Liver (tissue), 9 donors: ENCODE data around the gene CXCL1. TPM values are rescaled to one million over a fixed set of nuclear protein-coding genes. Genes with fewer than 3 reads are reported as not detected.

Experiments used
- DNase-seq: peaks from one replicate; pipeline ENCODE4 v3.0.0-alpha.2; 2017; ENCODE audit warnings: low spot score
- H3K27ac ChIP-seq, 2 donors: one replicate each; pipeline ENCODE4 v1.7.0; 2013; ENCODE audit warnings: inconsistent platforms in 2 of 2, low read length in 2 of 2, control low read depth in 1 of 2, low read depth in 1 of 2, mild to moderate bottlenecking in 1 of 2
- H3K27me3 ChIP-seq, 4 donors: one replicate each; pipeline versions ENCODE4 v1.6.1 to v1.7.0; 2013; ENCODE audit warnings: low read length in 3 of 4, inconsistent platforms in 1 of 4, mild to moderate bottlenecking in 1 of 4, moderate library complexity in 1 of 4; ENCODE audit not compliant: control insufficient read depth in 4 of 4, insufficient read depth in 4 of 4
- H3K36me3 ChIP-seq, 4 donors: one replicate each; pipeline versions ENCODE4 v1.6.1 to v1.7.0; 2013; ENCODE audit warnings: low read length in 3 of 4, mild to moderate bottlenecking in 3 of 4, low read depth in 1 of 4, moderate library complexity in 1 of 4; ENCODE audit not compliant: control insufficient read depth in 4 of 4, insufficient read depth in 3 of 4
- H3K4me1 ChIP-seq, 4 donors: one replicate each; pipeline versions ENCODE4 v1.6.1 to v1.7.0; 2013; ENCODE audit warnings: low read length in 3 of 4, mild to moderate bottlenecking in 3 of 4, moderate library complexity in 1 of 4; ENCODE audit not compliant: control insufficient read depth in 4 of 4, insufficient read depth in 4 of 4
- H3K4me3 ChIP-seq, 3 donors: one replicate each; pipeline versions ENCODE4 v1.6.1 to v1.7.0; 2013; ENCODE audit warnings: low read length in 3 of 3, control low read depth in 1 of 3, low read depth in 1 of 3, mild to moderate bottlenecking in 1 of 3
- H3K9ac ChIP-seq, 2 donors: one replicate each; pipeline ENCODE4 v1.7.0; 2013; ENCODE audit warnings: low read length in 2 of 2, mild to moderate bottlenecking in 2 of 2, moderate library complexity in 2 of 2, control low read depth in 1 of 2, low read depth in 1 of 2
- H3K9me3 ChIP-seq, 4 donors: one replicate each; pipeline versions ENCODE4 v1.6.1 to v1.7.0; 2013; ENCODE audit warnings: low read length in 3 of 4; ENCODE audit not compliant: control insufficient read depth in 4 of 4
- EGR1 ChIP-seq, 2 donors: IDR thresholded peaks; 2 replicates each; pipeline ENCODE4 v1.6.1; 2016 to 2018; ENCODE audit warnings: antibody characterized with exemption in 2 of 2, low read depth in 2 of 2
- FOXA1 ChIP-seq: IDR thresholded peaks from 2 replicates; pipeline ENCODE4 v1.6.1; 2016; ENCODE audit warnings: antibody characterized with exemption
- FOXA2 ChIP-seq: IDR thresholded peaks from 2 replicates; pipeline ENCODE4 v1.6.1; 2016; ENCODE audit warnings: antibody characterized with exemption
- GABPA ChIP-seq, 2 donors: IDR thresholded peaks in 1 of 2; conservative IDR thresholded peaks in 1 of 2; 2 replicates each; pipeline ENCODE4 v1.6.1; 2016; ENCODE audit warnings: antibody characterized with exemption in 2 of 2, mild to moderate bottlenecking in 1 of 2, moderate library complexity in 1 of 2
- HNF4A ChIP-seq, 2 donors: conservative IDR thresholded peaks; 2 replicates each; pipeline ENCODE4 v1.6.1; 2016; ENCODE audit warnings: antibody characterized with exemption in 2 of 2, mild to moderate bottlenecking in 2 of 2
- HNF4G ChIP-seq: IDR thresholded peaks from 2 replicates; pipeline ENCODE4 v1.6.1; 2016; ENCODE audit warnings: antibody characterized with exemption
- RAD21 ChIP-seq, 2 donors: IDR thresholded peaks; 2 replicates each; pipeline ENCODE4 v1.6.1; 2016; ENCODE audit warnings: antibody characterized with exemption in 2 of 2, mild to moderate bottlenecking in 2 of 2
- RXRA ChIP-seq, 2 donors: IDR thresholded peaks; 2 replicates each; pipeline ENCODE4 v1.6.1; 2017 to 2018; ENCODE audit warnings: antibody characterized with exemption in 2 of 2, mild to moderate bottlenecking in 1 of 2
- SP1 ChIP-seq: IDR thresholded peaks from 2 replicates; pipeline ENCODE4 v1.6.1; 2018; ENCODE audit warnings: antibody characterized with exemption, mild to moderate bottlenecking
- TAF1 ChIP-seq: conservative IDR thresholded peaks from 2 replicates; pipeline ENCODE4 v1.6.1; 2016; ENCODE audit warnings: antibody characterized with exemption, mild to moderate bottlenecking
- YY1 ChIP-seq: IDR thresholded peaks from 2 replicates; pipeline ENCODE4 v1.6.1; 2016; ENCODE audit warnings: antibody characterized with exemption, mild to moderate bottlenecking
- ZBTB33 ChIP-seq: IDR thresholded peaks from 2 replicates; pipeline ENCODE4 v1.6.1; 2016; ENCODE audit warnings: antibody characterized with exemption
- WGBS: extraction: QIAGEN DNeasy Blood & Tissue Kit; methylation state at CpG from one replicate; pipeline ENCODE4 v1.1.7; 2013; 5-methylcytosine and 5-hydroxymethylcytosine counted together
- polyA plus RNA-seq, 2 donors: library from polyadenylated mRNA; stranded (reverse) in 1 of 2; unstranded in 1 of 2; fragments of 200-250 nt in 1 of 2; fragments of >200 nt in 1 of 2; fragmentation: Nextera tagmentation in 1 of 2; extraction: Ambion mirVana in 1 of 2; gene quantifications; one replicate each; pipeline versions ENCODE4 v1.2.1 to v1.2.3, GENCODE V29; 2013 to 2015
- total RNA-seq, 2 donors: library from RNA; depleted of rRNA; stranded (reverse); fragments of >200 nt; gene quantifications; one replicate each; pipeline ENCODE4 v1.2.3, GENCODE V29; 2014
- TF ChIP-seq, protein P1 (sequence below): IDR thresholded peaks from 2 replicates; pipeline ENCODE4 v1.6.1; 2016; ENCODE audit warnings: antibody characterized with exemption, mild to moderate bottlenecking
- TF ChIP-seq, protein P2 (sequence below): fragments of 150-350 bp; IDR thresholded peaks from 2 replicates; pipeline ENCODE4 v1.5.1; 2017; ENCODE audit warnings: improper control_type of control experiment, low read depth, low read length; ENCODE audit not compliant: missing input control
- donor health status: healthy.
- donor health status: healthy.
- donor health status: healthy.
- donor health status: healthy.
- donor health status: healthy.

Gene CXCL1
- total and polyA plus RNA-seq, 4 donors, result 0.97 to 4.2 (median 2.8) TPM; not detected in 1

GRCh38 chr4:73914071-73914470, 44.9 kb downstream of the CXCL1 start:
- 86% methylated on average over 1 of the region's 1 CpG for WGBS
- DNase-seq, result no peak
- Histone ChIP-seq H3K9me3 (no peaks in the 10 kb centered on the region), H3K36me3 (no peaks in the 10 kb centered on the region), H3K27me3 (no peaks in the 10 kb centered on the region), H3K9ac (no peak overlapping the region), H3K27ac (no peak overlapping the region), H3K4me3 (no peak overlapping the region), H3K4me1 (no peaks in the 10 kb centered on the region)
- TF ChIP-seq, protein P1, sequence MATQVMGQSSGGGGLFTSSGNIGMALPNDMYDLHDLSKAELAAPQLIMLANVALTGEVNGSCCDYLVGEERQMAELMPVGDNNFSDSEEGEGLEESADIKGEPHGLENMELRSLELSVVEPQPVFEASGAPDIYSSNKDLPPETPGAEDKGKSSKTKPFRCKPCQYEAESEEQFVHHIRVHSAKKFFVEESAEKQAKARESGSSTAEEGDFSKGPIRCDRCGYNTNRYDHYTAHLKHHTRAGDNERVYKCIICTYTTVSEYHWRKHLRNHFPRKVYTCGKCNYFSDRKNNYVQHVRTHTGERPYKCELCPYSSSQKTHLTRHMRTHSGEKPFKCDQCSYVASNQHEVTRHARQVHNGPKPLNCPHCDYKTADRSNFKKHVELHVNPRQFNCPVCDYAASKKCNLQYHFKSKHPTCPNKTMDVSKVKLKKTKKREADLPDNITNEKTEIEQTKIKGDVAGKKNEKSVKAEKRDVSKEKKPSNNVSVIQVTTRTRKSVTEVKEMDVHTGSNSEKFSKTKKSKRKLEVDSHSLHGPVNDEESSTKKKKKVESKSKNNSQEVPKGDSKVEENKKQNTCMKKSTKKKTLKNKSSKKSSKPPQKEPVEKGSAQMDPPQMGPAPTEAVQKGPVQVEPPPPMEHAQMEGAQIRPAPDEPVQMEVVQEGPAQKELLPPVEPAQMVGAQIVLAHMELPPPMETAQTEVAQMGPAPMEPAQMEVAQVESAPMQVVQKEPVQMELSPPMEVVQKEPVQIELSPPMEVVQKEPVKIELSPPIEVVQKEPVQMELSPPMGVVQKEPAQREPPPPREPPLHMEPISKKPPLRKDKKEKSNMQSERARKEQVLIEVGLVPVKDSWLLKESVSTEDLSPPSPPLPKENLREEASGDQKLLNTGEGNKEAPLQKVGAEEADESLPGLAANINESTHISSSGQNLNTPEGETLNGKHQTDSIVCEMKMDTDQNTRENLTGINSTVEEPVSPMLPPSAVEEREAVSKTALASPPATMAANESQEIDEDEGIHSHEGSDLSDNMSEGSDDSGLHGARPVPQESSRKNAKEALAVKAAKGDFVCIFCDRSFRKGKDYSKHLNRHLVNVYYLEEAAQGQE, result no peak
- TF ChIP-seq TAF1, result no peak
- no peak for TF ChIP-seq EGR1 (IDR thresholded peaks at IDR 0.05; ENCODE audit: low read depth in 2 of 2)

DNA sequence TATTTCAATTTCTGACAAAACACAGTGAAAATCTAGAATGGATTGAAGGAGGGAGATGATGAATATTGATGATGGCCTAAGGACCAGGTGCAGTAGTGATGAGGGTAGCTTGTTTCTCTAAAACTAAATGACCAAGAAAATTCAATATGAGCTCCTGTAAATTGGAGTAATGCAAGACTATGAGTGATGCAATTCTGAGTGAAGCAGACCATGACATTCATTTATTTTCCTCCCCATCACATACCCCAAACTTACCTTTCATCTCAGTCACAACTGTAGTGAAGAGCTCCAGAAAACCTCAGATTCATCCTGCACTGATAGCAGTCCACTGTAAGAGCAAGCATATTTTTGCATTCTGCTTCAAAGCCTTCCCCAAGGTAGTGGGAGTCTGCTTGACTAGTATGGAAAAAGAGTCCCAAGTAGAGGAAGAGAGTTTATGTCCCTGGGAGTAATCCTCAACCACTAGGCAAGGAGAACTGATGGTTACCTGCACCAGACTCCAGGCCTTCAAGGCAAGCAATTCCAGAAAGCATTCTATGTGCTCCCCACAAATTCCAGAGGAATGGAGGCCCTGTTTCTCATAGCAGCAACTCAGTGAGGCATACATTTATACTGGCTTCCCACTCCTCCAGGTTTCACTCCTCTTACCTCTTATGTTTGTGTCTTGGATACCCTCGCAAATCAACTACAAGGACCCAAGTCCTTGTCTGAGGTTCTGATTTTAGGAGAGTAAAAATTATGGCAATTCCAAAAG, 47.2 kb downstream of the CXCL1 start:
- no peaks in the 10 kb centered on the region for H3K4me1 ChIP-seq
- no peak overlapping the region for H3K4me3 ChIP-seq
- no peaks in the 10 kb centered on the region for H3K27me3 ChIP-seq
- H3K27ac ChIP-seq, result no peak overlapping the region
- no peak for DNase-seq
- no peaks in the 10 kb centered on the region for H3K9me3 ChIP-seq
- no peaks in the 10 kb centered on the region for H3K36me3 ChIP-seq
- H3K9ac ChIP-seq, result no peak overlapping the region
- TF ChIP-seq HNF4A (conservative IDR thresholded peaks at IDR 0.05) (no peak), ZBTB33 (no peak), HNF4G (no peak), FOXA2 (no peak), GABPA (IDR thresholded peaks at IDR 0.05 in 1 of 2, conservative IDR thresholded peaks at IDR 0.05 in 1 of 2) (no peak), RAD21 (IDR thresholded peaks at IDR 0.05) (no peak), FOXA1 (no peak), RXRA (IDR thresholded peaks at IDR 0.05) (no peak), YY1 (no peak), EGR1 (IDR thresholded peaks at IDR 0.05; ENCODE audit: low read depth in 2 of 2) (no peak), SP1 (no peak)
- TF ChIP-seq, protein P1, result no peak
- TF ChIP-seq, protein P2, sequence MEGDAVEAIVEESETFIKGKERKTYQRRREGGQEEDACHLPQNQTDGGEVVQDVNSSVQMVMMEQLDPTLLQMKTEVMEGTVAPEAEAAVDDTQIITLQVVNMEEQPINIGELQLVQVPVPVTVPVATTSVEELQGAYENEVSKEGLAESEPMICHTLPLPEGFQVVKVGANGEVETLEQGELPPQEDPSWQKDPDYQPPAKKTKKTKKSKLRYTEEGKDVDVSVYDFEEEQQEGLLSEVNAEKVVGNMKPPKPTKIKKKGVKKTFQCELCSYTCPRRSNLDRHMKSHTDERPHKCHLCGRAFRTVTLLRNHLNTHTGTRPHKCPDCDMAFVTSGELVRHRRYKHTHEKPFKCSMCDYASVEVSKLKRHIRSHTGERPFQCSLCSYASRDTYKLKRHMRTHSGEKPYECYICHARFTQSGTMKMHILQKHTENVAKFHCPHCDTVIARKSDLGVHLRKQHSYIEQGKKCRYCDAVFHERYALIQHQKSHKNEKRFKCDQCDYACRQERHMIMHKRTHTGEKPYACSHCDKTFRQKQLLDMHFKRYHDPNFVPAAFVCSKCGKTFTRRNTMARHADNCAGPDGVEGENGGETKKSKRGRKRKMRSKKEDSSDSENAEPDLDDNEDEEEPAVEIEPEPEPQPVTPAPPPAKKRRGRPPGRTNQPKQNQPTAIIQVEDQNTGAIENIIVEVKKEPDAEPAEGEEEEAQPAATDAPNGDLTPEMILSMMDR, result no peak
- WGBS, result 97% methylated on average over 1 of the region's 1 CpG
